Testis (tissue), 2 donors: Measurements from ENCODE around the gene RPS6KB2.

Experiments used
- POLR2A ChIP-seq: fragments of 450-650 bp; IDR thresholded peaks from one replicate; pipeline ENCODE4 v1.6.1; 2017; ENCODE audit warnings: antibody characterized with exemption, mild to moderate bottlenecking, moderate library complexity
- TF ChIP-seq, protein P1 (sequence below), 3 experiments: fragments of 450-650 bp in 2 of 3; fragments of 200-600 bp in 1 of 3; sonication (generic) in 1 of 3; IDR thresholded peaks; one replicate each; pipeline ENCODE4 v1.5.1; 2016 to 2019; ENCODE audit warnings: antibody characterized with exemption in 3 of 3, mild to moderate bottlenecking in 2 of 3, moderate library complexity in 1 of 3

DNA sequence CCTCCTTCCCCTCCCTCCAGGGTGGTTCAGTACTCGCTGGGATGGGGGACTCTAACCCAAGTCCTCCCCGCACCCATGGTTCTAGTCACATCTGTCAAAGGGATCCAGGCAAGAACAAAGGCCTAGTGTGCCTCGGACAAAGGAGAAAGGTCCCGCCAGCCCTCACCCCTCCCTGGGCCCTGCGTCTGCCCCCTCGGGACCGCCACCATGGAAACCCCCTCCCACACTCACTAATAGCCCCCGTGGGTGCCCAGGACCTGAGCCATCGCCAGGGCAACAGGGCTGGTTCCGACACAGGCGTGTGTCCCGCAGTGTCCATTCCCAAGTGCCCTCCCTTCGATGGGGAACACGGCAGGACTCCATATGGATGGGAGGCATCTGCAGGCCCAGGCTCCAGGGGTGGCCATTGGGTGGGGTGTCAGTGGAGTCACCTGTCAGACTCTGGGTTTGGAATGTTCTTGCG is 17.9 kb upstream of the RPS6KB2 start:
- TF ChIP-seq, protein P1, sequence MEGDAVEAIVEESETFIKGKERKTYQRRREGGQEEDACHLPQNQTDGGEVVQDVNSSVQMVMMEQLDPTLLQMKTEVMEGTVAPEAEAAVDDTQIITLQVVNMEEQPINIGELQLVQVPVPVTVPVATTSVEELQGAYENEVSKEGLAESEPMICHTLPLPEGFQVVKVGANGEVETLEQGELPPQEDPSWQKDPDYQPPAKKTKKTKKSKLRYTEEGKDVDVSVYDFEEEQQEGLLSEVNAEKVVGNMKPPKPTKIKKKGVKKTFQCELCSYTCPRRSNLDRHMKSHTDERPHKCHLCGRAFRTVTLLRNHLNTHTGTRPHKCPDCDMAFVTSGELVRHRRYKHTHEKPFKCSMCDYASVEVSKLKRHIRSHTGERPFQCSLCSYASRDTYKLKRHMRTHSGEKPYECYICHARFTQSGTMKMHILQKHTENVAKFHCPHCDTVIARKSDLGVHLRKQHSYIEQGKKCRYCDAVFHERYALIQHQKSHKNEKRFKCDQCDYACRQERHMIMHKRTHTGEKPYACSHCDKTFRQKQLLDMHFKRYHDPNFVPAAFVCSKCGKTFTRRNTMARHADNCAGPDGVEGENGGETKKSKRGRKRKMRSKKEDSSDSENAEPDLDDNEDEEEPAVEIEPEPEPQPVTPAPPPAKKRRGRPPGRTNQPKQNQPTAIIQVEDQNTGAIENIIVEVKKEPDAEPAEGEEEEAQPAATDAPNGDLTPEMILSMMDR (IDR thresholded peaks at IDR 0.05): no peak
- no peak for TF ChIP-seq POLR2A
